Activated CD8-positive, alpha-beta memory T cell treated with anti-CD3 and anti-CD28 coated beads, Interleukin-2, amount 50 U/mL, for 1 hour (primary cell): ENCODE measurements around the gene KCNQ1.

ENCODE experiments used
- DNase-seq: peaks from one replicate; pipeline ENCODE4 v3.0.0-alpha.2; 2020; ENCODE audit errors: extremely low read depth

KCNQ1 gene

GRCh38 chr11:2730272-2731129 lies 285.7 kb downstream of the KCNQ1 start:
- DNase-seq, result no peak

- DNase-seq, result no peak
Observed at GRCh38 chr11:2731130-2732125, 286.6 kb downstream of the KCNQ1 start.

GRCh38 chr11:2732261-2732939 lies 287.6 kb downstream of the KCNQ1 start:
- no peak for DNase-seq

GRCh38 chr11:2732940-2733628 lies 288.3 kb downstream of the KCNQ1 start:
- DNase-seq, result no peak

- DNase-seq, result no peak
Observed at GRCh38 chr11:2734181-2735052, 289.6 kb downstream of the KCNQ1 start.

- no peak for DNase-seq
Observed at GRCh38 chr11:2735053-2735589, 290.3 kb downstream of the KCNQ1 start.

GRCh38 chr11:2736577-2737225 lies 291.9 kb downstream of the KCNQ1 start:
- no peak for DNase-seq

GRCh38 chr11:2737226-2737590 lies 292.4 kb downstream of the KCNQ1 start:
- no peak for DNase-seq

- no peak for DNase-seq
Observed at GRCh38 chr11:2737866-2738265, 293.1 kb downstream of the KCNQ1 start.

GRCh38 chr11:2738551-2739431 lies 294.0 kb downstream of the KCNQ1 start:
- no peak for DNase-seq

GRCh38 chr11:2739531-2740274 lies 294.9 kb downstream of the KCNQ1 start:
- no peak for DNase-seq

GRCh38 chr11:2740275-2740940 lies 295.6 kb downstream of the KCNQ1 start:
- DNase-seq, result no peak

- no peak for DNase-seq
Observed at GRCh38 chr11:2741006-2741376, 296.2 kb downstream of the KCNQ1 start.

GRCh38 chr11:2741377-2742131 lies 296.7 kb downstream of the KCNQ1 start:
- DNase-seq, result no peak

GRCh38 chr11:2742201-2742600 lies 297.4 kb downstream of the KCNQ1 start:
- no peak for DNase-seq

- DNase-seq, result no peak
Observed at GRCh38 chr11:2742611-2743426, 298.0 kb downstream of the KCNQ1 start.
